GM10847 (cell line): ENCODE measurements around the gene ADGRG1.

Source experiments
- POLR2A ChIP-seq: IDR thresholded peaks from 2 replicates; pipeline ENCODE4 v1.6.1; 2011; ENCODE audit not compliant: insufficient read length; ENCODE audit errors: extremely low read depth

The ADGRG1 gene

GRCh38 chr16:57682809-57683635 lies 54.6 kb downstream of the ADGRG1 start:
- TF ChIP-seq POLR2A = no peak

- no peak for TF ChIP-seq POLR2A
These were observed 55.5 kb downstream of the ADGRG1 start for GRCh38 chr16:57683636-57684545.

- no peak for TF ChIP-seq POLR2A
These were observed 56.4 kb downstream of the ADGRG1 start for GRCh38 chr16:57684626-57685358.

GRCh38 chr16:57685633-57686032 lies 57.2 kb downstream of the ADGRG1 start:
- no peak for TF ChIP-seq POLR2A

GRCh38 chr16:57686577-57686976 lies 58.1 kb downstream of the ADGRG1 start:
- TF ChIP-seq POLR2A = no peak

- no peak for TF ChIP-seq POLR2A
These were observed 59.0 kb downstream of the ADGRG1 start for GRCh38 chr16:57687363-57687929.

GRCh38 chr16:57688487-57688986 lies 60.1 kb downstream of the ADGRG1 start:
- no peak for TF ChIP-seq POLR2A

- TF ChIP-seq POLR2A = no peak
These were observed 60.7 kb downstream of the ADGRG1 start for GRCh38 chr16:57688987-57689761.

- no peak for TF ChIP-seq POLR2A
These were observed 61.5 kb downstream of the ADGRG1 start for GRCh38 chr16:57689762-57690558.

GRCh38 chr16:57690782-57691471 lies 62.5 kb downstream of the ADGRG1 start:
- no peak for TF ChIP-seq POLR2A

GRCh38 chr16:57692636-57693035 lies 64.2 kb downstream of the ADGRG1 start:
- TF ChIP-seq POLR2A = no peak

- no peak for TF ChIP-seq POLR2A
These were observed 65.1 kb downstream of the ADGRG1 start for GRCh38 chr16:57693550-57693949.
